KMS-11 (cell line): Measurements from ENCODE around the gene PRR15L.
"Not testable (repeated sequence)": the region's sequence is repeated elsewhere in the genome, so short reads cannot be mapped to it uniquely, and the experiment has no call there.

ENCODE experiments used
- H2AFZ ChIP-seq: fragments of 200-600 bp; sonication (generic); 2 replicates; pipeline ENCODE4 v1.6.1; 2016; ENCODE audit warnings: antibody characterized with exemption, mixed run types, low read depth
- H3K27ac ChIP-seq: fragments of 200-600 bp; sonication (generic); 2 replicates; pipeline ENCODE4 v1.6.1; 2016; ENCODE audit warnings: mild to moderate bottlenecking, mixed run types
- H3K27me3 ChIP-seq: fragments of 200-600 bp; sonication (generic); 2 replicates; pipeline ENCODE4 v1.6.1; 2017; ENCODE audit warnings: mild to moderate bottlenecking, low read depth, mixed run types, moderate library complexity; ENCODE audit not compliant: insufficient read depth
- H3K36me3 ChIP-seq: fragments of 200-600 bp; sonication (generic); 2 replicates; pipeline ENCODE4 v1.6.1; 2017; ENCODE audit warnings: mild to moderate bottlenecking, mixed run types; ENCODE audit not compliant: insufficient read depth
- H3K4me1 ChIP-seq: fragments of 200-600 bp; sonication (generic); 2 replicates; pipeline ENCODE4 v1.6.1; 2016; ENCODE audit warnings: mild to moderate bottlenecking, low read depth, mixed run types; ENCODE audit not compliant: poor library complexity, severe bottlenecking
- H3K4me2 ChIP-seq: fragments of 200-600 bp; sonication (generic); 2 replicates; pipeline ENCODE4 v1.7.0; 2016; ENCODE audit warnings: mild to moderate bottlenecking, mixed run types
- H3K4me3 ChIP-seq: fragments of 200-600 bp; sonication (generic); IDR thresholded peaks from 2 replicates; pipeline ENCODE4 v1.6.1; 2017; ENCODE audit warnings: low read depth, low read length, mixed read lengths; ENCODE audit not compliant: insufficient read depth
- H3K79me2 ChIP-seq: fragments of 200-600 bp; sonication (generic); 2 replicates; pipeline ENCODE4 v1.6.1; 2016; ENCODE audit warnings: low read depth, mixed run types; ENCODE audit not compliant: insufficient read depth
- H3K9ac ChIP-seq: fragments of 200-600 bp; sonication (generic); 2 replicates; pipeline ENCODE4 v1.6.1; 2016; ENCODE audit warnings: mild to moderate bottlenecking, mixed run types
- H4K20me1 ChIP-seq: fragments of 200-600 bp; sonication (generic); 2 replicates; pipeline ENCODE4 v1.6.1; 2016; ENCODE audit warnings: mild to moderate bottlenecking, mixed run types; ENCODE audit not compliant: insufficient read depth
- TF ChIP-seq, protein P1 (sequence below): fragments of 200-600 bp; sonication (generic); conservative IDR thresholded peaks from 2 replicates; pipeline ENCODE4 v1.6.1; 2017; ENCODE audit warnings: low read depth, mild to moderate bottlenecking, antibody characterized with exemption, low read length, moderate library complexity, mixed read lengths

Gene PRR15L

DNA sequence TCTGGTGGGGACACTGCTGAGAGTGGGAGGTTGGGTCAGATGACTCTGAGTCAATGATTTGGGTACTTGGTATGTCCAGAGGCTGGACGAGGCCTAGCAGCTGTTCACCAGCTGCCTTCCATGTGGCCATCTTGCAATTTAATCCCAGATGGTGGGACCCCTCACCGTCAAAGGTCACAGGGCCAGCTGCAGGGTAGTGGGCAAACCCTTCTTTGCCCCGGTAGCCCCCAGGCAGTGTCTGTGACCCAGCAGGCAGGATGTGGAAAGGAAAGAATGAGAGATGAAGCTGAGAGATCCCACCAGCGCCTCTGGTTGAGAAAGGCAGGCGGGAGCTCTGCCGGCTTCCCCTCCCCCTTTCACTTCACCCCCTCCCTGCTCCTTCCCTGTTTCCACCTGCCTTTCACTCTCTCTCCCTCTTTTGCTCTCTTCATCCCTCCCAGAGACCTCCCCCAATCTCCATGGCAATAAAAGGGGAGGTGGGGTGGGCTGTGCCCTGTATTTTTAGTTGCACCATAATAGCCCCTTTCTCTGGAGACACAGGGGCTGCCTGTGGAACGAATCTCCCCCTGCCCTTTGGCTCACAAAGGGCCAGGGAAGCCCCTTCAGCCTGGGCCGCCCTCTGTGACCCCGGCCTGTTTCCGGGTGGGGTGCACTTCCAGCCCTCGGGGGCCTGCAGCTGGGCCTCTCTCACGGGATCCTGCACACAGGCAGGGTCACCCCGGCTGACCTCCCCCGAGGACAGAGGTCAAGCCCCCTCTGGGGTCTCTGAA is 33.5 kb upstream of the PRR15L start:
- Histone ChIP-seq H3K4me1 (peaks cover 40% of the 10 kb centered on the region), H3K4me3 (no peak overlapping the region), H3K4me2 (no peak overlapping the region; the same call in 1 of the 2 replicates), H3K27me3 (no peaks in the 10 kb centered on the region), H4K20me1 (no peaks in the 10 kb centered on the region), H3K79me2 (no peaks in the 10 kb centered on the region), H3K9ac (no peak overlapping the region), H3K27ac (no peak overlapping the region), H3K36me3 (no peaks in the 10 kb centered on the region), H2AFZ (no peak overlapping the region)
- TF ChIP-seq, protein P1, sequence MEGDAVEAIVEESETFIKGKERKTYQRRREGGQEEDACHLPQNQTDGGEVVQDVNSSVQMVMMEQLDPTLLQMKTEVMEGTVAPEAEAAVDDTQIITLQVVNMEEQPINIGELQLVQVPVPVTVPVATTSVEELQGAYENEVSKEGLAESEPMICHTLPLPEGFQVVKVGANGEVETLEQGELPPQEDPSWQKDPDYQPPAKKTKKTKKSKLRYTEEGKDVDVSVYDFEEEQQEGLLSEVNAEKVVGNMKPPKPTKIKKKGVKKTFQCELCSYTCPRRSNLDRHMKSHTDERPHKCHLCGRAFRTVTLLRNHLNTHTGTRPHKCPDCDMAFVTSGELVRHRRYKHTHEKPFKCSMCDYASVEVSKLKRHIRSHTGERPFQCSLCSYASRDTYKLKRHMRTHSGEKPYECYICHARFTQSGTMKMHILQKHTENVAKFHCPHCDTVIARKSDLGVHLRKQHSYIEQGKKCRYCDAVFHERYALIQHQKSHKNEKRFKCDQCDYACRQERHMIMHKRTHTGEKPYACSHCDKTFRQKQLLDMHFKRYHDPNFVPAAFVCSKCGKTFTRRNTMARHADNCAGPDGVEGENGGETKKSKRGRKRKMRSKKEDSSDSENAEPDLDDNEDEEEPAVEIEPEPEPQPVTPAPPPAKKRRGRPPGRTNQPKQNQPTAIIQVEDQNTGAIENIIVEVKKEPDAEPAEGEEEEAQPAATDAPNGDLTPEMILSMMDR, result no peak

DNA sequence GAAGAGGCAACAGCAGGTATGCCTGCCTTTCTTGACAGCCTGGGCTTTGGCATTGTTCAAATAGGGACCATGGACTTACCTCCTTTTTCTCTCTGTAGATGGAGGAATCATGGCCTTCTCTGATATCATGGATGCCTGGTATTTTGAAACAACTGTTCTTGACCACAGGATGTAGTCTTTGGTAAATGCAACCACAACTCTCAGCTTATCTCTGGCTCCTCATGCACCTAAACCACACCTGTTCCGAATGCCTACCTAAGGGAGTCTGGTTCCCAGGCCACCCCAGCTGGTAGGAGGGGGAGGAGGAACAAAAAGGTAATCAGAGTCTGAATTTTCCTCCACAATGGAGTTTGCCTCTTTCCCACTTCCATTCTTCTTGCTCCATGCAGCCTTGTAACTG is 32.0 kb upstream of the PRR15L start:
- Histone ChIP-seq H3K27me3 (no peaks in the 10 kb centered on the region), H2AFZ (no peak overlapping the region), H3K4me1 (peaks cover 40% of the 10 kb centered on the region), H4K20me1 (no peaks in the 10 kb centered on the region), H3K9ac (no peak overlapping the region), H3K27ac (no peak overlapping the region), H3K36me3 (no peaks in the 10 kb centered on the region), H3K4me2 (peak overlapping the region; percentile 82), H3K79me2 (no peaks in the 10 kb centered on the region), H3K4me3 (no peak overlapping the region)
- TF ChIP-seq, protein P1, result no peak

DNA sequence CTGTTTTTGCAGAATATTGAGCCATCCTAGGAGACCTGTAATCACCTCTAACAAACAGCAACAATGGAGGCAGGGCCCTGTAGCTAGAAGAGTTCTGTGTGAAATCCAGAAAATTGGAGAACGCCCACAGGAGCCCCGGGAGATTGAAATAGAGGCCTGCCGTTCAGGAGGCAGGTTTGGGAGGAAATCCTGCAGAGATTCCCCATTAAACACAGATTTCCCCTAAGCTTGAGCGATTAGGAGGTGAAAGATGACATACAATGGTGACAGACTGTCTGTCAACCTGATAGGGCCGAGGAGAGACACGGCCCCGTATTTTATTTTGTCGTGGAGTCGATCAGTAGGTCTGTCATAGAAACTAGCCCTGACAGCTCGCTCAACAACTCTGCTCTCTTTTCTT is 31.5 kb upstream of the PRR15L start:
- no peaks in the 10 kb centered on the region for H3K27me3 ChIP-seq
- H3K4me2 ChIP-seq, result peak overlapping the region; percentile 82
- no peak overlapping the region for H3K4me3 ChIP-seq
- no peak overlapping the region; the same call in 1 of the 2 replicates for H3K27ac ChIP-seq
- no peaks in the 10 kb centered on the region for H3K79me2 ChIP-seq
- peaks cover 40% of the 10 kb centered on the region for H3K4me1 ChIP-seq
- H3K36me3 ChIP-seq, result no peaks in the 10 kb centered on the region
- no peaks in the 10 kb centered on the region for H4K20me1 ChIP-seq
- H3K9ac ChIP-seq, result no peak overlapping the region
- TF ChIP-seq, protein P1, result no peak
- H2AFZ ChIP-seq, result no peak overlapping the region

DNA sequence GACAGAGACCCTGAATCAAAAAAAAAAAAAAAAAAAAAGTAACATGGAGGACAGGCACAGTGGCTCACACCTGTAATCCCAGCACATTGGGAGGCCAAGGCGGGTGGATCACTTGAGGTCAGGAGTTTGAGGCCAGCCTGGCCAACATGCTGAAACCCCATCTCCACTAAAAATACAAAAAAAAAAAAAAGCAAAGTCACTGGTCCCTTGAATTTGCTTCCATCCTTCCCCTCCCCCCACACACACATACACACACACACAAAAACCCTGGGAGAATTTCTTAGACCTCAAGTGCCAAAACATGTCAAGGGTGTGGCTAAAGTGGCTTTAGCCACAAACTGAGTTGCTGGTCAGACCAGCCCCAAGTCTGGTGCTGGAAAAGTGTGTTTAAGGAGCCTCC is 30.8 kb upstream of the PRR15L start:
- H3K9ac ChIP-seq, H3K27ac ChIP-seq, H3K36me3 ChIP-seq, H3K4me3 ChIP-seq, H4K20me1 ChIP-seq, H3K27me3 ChIP-seq, H2AFZ ChIP-seq, H3K79me2 ChIP-seq: not testable (repeated sequence)
- peaks cover 40% of the 10 kb centered on the region for H3K4me1 ChIP-seq
- H3K4me2 ChIP-seq, result peak overlapping the region; percentile 82

DNA sequence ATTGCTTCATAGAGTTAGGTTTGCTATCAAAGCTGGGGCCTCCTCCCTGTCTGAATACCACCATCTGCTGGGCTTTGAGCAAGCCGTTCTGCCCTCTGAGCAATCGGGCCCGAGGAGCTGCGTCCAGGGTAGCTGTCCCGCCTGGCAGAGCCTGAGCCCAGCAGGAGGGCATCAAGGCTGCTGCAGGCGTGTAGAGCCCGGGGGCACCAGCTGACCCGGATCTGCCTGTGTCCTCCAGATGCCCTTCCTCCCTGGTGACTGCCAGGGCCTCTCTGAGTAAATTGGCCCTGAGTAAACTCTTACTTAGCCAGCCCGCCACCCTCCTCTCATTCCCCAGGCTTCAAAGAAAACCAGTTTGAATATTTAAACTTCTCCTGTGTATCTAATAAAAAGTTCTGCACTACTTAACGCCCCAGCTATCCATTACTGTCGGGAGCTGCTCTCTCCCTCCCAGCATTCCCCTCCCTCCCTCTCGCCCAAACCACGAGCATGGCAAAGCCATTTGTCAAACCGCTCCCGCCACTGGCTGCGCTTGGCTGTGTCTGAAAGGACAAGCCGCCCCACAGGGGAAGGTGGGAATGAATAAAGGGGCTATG is 29.7 kb upstream of the PRR15L start:
- Histone ChIP-seq H2AFZ (no peak overlapping the region), H4K20me1 (no peaks in the 10 kb centered on the region), H3K79me2 (no peaks in the 10 kb centered on the region), H3K27ac (no peak overlapping the region), H3K4me1 (peaks cover 40% of the 10 kb centered on the region), H3K36me3 (no peaks in the 10 kb centered on the region), H3K4me2 (no peak overlapping the region), H3K9ac (no peak overlapping the region), H3K27me3 (no peaks in the 10 kb centered on the region), H3K4me3 (no peak overlapping the region)
- TF ChIP-seq, protein P1, result no peak
